H54 (cell line): Measurements from ENCODE around the gene KLHL15.

Source experiments
- DNase-seq: peaks from one replicate; pipeline ENCODE4 v3.0.0; 2011; ENCODE audit warnings: low spot score, mixed read lengths; ENCODE audit not compliant: insufficient read length
- FAIRE-seq: peaks from 3 replicates; lab custom pipeline; 2011; peaks lifted over from hg19 to GRCh38; lab: Jason Lieb, UNC
- POLR2A ChIP-seq: IDR thresholded peaks from 2 replicates; pipeline ENCODE4 v1.6.1; 2011; ENCODE audit warnings: low read depth, mild to moderate bottlenecking, low read length

Gene KLHL15

DNA sequence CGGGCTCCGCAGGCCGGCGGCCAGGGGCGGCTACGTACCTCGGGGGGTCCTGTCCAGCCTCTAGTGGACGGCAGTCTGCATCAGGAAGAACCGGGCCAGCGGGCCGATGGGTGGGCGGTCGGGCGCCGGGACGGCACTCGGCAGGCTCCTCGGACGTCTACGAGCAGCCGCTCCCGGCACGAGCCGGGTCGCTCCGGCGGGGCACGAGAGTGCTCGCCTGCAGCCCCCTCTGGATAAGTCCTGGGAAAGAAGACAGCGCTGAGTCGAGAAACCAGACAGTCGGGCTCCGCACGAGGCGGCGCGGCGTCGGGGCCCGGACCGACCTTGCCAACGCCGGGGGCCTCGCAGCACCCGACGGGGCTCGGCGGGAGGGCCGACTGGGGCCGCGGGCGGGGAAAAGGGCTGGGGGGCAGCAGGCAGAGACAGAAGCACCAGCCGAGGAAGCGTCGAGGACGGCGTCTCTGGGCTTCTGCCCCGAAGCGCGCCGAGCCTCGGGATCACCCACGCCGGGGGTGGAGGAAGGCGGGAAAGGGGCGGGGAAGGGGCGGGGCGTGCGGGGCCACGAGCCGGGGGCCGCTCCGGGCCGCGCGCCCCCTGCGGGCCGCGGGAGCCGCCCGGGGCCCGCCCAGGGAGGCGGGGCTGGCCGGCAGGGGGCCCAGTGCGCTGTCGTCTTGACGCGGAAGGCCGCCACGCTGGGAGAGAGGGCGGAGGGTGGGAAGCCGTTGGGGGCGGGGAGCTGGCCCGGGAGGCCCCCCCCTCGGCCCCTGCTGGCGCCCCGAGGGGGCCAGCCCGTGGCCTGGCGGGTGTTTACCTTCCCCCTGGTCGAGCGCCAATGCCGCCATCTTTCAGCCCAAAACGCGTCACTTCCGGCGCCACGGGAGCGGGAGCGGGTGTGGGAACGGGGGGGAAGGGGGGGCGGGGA, 1.9 kb downstream of the KLHL15 start:
- DNase-seq: peak; percentile 33
- FAIRE-seq: no peak

DNA sequence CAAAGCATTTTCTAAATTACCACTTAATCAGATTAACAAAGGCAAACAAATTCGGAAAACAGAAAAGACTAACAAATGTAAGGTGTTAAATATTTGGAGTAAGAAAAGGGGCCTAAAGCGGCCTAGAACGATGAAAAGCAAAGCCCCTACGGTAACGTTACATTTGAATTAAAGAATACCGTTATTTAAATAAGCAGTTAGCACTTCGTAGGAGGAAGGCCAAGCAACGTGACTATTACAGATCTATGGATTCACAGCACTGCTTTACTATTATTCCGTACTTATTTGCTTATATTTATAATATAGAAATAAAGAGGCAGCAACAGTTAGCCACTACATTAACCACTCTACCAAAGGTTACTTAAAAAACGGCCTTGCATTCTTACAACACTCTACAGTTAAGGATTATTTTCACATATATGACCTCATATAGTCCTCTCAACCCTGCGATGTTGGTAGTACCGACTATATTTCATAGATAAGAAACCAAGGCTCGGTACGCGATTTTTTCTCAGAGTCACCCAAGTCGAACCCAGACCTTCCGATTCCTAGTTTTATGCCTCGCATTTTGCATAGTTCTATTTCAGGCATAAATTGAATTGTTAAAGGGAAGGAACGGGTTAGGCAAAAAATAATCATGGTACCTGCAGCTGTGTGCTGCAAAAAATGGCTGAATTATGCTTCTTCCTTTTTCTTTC, 2.9 kb downstream of the KLHL15 start:
- FAIRE-seq: no peak
- TF ChIP-seq POLR2A: no peak
- no peak for DNase-seq

More for the DNA sequence above, 1.9 kb downstream of the KLHL15 start:
- TF ChIP-seq POLR2A: peak; percentile 98

DNA sequence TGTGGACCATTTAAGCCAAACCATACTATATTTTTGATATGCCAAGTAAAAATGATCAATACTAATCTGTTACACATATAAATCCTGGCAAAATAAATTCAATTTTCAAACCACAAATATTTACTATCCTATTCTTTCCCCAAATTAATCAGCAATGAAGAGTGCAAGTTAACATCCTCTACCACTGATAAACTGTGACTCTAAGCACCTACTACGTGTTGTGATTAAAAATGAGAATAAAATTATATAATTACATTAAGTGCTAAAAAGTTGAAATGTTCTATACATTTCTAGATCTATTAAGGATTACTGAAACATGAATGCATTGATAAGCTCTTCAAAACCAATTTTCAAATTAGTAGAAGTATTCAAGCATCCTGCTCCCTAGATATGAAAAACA, 3.4 kb downstream of the KLHL15 start:
- TF ChIP-seq POLR2A: no peak
- DNase-seq (no peak), FAIRE-seq (no peak)

DNA sequence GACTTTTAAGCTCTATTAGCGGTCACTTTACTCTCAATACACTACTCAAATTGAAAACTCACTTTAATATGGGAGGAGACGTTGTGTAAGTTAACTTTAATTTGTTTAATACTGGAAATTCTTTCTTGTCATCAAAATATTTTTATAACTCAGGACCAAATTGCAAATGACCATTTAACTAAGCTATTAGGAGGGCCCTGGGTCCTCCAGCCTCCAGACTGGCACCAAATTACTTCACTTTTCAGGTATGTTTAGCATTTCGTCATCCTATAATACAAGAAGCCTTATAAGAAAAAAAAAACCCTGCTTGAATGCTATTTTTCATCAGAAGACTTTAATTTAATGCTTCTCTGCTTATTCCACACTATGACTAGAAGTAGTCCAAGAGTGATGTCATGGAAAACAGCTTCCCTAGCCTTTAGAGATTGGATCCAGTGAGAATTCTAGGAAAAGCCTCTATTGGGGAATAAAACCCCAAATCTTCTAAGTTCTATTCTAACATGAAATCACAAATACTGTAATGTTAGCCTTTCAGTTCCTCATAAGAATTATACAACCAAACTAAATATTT, 6.6 kb downstream of the KLHL15 start:
- DNase-seq (no peak), FAIRE-seq (no peak)
- TF ChIP-seq POLR2A: no peak

DNA sequence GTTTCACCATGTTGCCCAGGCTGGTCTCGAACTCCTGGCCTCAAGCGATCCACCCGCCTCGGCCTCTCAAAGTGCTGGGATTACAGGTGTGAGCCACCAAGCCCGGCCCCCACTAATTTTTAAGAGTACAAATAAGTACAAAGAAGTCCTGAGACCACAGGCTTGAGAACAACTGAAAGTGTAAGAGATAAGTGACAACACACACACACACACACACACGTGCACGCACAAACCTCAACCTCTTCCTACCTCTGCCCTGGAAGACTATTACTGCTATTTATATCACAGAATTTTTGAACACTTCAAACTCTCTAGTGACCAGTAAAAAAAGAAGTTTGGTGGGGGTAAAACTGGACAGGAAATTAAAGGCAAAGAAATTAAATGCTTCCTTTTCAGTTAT, 7.5 kb downstream of the KLHL15 start:
- no peak for FAIRE-seq
- TF ChIP-seq POLR2A: no peak
- DNase-seq: no peak

DNA sequence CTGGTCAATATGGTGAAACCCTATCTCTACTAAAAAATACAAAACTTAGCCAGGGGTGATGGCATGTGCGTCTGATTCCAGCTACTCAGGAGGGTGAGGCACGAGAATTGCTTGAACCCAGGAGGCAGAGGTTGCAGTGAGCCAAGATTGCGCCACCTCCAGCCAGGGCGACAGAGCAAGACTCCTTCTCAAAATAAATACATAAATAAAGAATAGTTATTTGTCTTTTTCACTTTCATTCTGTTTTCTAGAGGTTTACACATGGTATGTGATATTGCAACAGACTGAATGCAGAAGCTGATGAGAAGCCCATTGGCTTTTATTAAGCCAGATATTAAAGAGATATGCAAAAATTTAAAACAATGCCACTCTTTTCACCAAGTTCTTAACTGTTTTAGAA, 8.2 kb downstream of the KLHL15 start:
- no peak for TF ChIP-seq POLR2A
- DNase-seq (no peak), FAIRE-seq (no peak)

DNA sequence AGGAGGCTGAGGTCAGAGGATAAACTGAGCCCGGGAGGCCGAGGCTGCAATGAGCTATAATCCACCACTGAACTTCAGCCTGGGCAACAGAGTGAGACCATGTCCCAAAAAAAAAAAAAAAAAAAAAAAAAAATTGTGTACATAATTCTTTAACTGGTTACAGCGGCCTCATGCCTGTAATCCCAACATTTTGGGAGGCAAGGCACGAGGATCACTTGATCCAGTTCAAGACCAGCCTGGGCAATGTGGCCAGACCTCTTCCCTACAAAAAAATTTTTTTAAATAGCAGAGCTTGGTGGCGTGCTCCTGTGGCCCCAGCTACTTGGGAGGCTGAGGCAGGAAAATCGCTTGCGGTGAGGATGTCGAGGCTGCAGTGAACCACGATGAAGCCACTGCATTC, 9.3 kb downstream of the KLHL15 start:
- DNase-seq (no peak), FAIRE-seq (no peak)
- no peak for TF ChIP-seq POLR2A

DNA sequence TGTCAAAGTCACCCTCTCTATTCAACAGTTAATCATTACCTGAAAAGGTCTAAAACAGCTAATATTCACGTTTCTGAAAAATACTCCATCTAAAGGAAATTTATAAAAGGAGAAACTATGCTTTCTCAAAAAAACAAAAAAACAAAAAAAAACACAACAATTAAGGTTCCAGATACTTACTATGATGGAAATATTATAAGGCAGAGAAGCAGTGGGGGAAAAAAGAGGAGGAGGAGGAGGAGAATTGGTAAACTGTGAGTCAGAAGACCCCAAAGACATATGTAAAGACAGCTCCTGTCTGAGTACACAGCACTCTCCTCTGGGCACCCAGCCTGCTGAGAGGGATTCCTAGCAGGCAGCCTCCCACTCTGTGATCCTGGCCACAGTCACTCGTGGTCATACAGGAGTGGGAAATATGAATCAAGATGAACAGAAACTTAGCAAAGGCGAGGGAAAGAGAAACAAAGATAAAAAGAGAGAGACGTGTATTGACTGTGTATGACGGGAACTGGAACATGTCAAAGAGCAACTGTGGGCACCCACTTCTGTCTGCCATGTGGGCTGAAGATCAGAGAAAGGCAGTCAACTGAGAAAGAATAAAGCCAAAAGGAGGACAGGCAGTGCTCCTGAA, 12.5 kb downstream of the KLHL15 start:
- FAIRE-seq (no peak), DNase-seq (no peak)
- no peak for TF ChIP-seq POLR2A

DNA sequence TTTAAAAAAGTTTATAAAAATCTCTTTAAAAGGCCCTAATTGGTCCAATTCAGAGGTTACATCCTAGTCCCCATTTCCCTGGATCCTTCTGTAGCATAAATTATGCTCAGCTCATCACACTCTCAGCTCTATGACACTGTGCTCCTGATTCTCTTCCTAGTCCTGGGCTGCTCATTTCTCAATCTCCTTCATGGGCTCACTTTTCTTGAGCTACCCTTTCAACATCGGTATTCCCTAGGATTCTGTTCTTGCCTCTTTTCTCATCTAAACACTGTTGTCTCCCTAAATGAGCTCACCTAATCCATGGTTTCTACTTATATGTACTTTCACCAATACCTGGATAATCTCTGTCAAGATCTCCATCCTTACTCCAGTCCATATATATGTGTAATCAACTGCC, 14.7 kb downstream of the KLHL15 start:
- DNase-seq (no peak), FAIRE-seq (no peak)
- TF ChIP-seq POLR2A: no peak

DNA sequence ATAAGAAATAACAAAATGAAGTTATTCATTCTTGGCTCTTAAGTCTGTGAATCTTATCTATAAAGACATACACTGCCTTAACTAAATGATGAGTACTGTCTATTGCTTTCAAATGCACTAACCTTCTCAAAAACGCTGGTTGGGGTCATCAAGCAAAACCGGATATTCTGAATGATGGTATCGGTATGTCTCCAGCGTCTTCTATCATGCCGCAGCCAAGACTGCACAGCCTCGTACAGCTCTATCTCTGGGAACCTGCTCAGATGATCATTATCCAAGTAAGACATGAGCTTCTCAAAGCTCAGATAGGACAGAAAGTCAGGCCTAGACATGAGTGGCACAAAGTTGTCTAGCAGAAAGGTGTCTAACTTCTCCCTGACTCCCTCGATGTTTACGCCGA, 21.1 kb downstream of the KLHL15 start:
- TF ChIP-seq POLR2A: no peak

DNA sequence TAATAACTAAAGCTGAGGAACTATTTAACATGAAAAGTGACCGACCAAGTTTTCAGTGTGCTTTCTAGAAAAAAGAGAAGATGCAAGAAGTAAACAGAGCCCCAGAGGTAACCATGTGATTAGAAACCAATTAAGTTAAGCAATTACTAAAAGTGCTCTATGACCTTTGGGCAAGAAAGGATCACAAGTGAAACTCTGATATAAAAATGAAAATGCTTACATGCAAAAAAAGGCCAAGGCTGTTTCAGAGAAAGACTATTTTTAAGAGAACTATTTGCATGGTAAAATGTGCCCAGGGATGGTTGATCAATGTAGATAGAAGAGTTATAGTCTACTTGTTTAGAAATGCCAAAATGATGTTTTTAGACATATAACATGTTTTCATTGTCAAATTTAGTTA, 22.0 kb downstream of the KLHL15 start:
- no peak for TF ChIP-seq POLR2A
- no peak for FAIRE-seq
- DNase-seq: no peak

More for the DNA sequence above, 21.1 kb downstream of the KLHL15 start:
- DNase-seq (no peak), FAIRE-seq (no peak)

DNA sequence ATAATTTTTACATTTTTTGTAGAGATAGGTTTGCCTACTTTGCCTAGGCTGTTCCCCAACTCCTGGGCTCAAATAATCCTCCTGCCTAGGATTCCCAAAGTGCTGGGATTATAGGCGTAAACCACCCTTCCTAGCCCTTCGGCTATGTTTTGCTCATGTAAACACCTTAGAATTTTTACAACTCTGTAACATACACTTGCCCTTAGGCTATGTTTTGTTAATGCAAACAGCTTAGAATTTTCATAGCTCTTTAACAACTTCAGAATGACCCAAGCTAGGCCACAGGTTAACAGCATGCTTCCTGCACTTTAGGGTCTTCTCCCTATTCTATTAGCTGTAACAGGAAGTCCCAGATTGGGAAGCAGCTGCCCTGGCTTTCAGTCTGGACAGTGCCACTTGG, 24.2 kb downstream of the KLHL15 start:
- no peak for FAIRE-seq
- TF ChIP-seq POLR2A: no peak

DNA sequence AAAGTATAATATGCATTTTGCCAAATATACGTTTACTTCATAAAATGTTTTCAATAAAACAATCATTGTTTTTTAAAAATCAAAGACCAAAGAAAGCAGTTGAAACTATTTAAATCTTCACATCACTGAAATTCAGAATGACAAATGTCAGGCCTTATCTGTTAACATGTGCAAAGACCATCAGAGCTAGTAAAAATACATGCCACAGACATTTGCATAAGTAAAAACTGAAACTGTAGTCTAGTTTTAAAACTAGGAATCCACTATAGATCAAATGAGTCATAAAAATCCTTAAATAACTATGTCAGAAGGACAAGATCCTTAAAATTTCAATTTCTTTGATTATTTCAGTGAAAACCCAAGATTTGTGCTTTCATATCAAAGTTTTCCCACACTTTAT, 24.8 kb downstream of the KLHL15 start:
- DNase-seq: no peak
- no peak for FAIRE-seq
- no peak for TF ChIP-seq POLR2A

More for the DNA sequence above, 24.2 kb downstream of the KLHL15 start:
- DNase-seq: no peak

DNA sequence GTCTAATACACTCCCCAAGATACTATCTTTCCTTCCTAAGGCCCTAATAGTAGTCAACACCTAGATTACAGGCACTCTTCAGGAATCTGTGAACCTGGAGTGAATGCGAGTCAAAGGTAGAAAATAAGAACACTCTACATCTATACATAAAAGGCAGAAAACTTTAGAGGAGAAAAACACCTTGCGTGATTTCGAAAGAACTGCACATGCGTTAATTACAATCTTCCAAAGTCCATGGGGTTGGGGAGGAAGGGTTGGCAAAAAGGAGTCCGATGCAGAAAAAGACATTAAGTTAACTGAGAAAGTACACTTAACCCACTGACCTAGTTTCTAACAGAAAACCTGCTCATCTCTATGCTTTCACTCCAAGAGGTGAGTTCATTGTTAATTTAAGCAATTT, 27.3 kb downstream of the KLHL15 start:
- FAIRE-seq (no peak), DNase-seq (no peak)
- no peak for TF ChIP-seq POLR2A
